HG03064 (cell line): Measurements from ENCODE around the gene GRM8.
"Not testable (repeated sequence)": the region's sequence is repeated elsewhere in the genome, so short reads cannot be mapped to it uniquely, and the experiment has no call there.

Experiments used
- ATAC-seq: cut with Tn5 transposase; IDR thresholded peaks from one replicate; pipeline ENCODE4 v1.9.1; 2021; ENCODE audit warnings: low read depth; ENCODE audit not compliant: unreplicated experiment

The GRM8 gene

GRCh38 chr7:126839624-126840023 lies 413.1 kb downstream of the GRM8 start:
- ATAC-seq = no peak

GRCh38 chr7:126838194-126838593 lies 414.5 kb downstream of the GRM8 start:
- no peak for ATAC-seq

GRCh38 chr7:126831241-126831640 lies 421.5 kb downstream of the GRM8 start:
- not testable (repeated sequence) for ATAC-seq

- ATAC-seq = no peak
Measured at GRCh38 chr7:126820925-126821324, 431.8 kb downstream of the GRM8 start.

- ATAC-seq = no peak
Measured at GRCh38 chr7:126819197-126819484, 433.6 kb downstream of the GRM8 start.

- no peak for ATAC-seq
Measured at GRCh38 chr7:126818393-126819196, 434.1 kb downstream of the GRM8 start.

- no peak for ATAC-seq
Measured at GRCh38 chr7:126809188-126809587, 443.6 kb downstream of the GRM8 start.

- no peak for ATAC-seq
Measured at GRCh38 chr7:126806614-126807013, 446.1 kb downstream of the GRM8 start.

- no peak for ATAC-seq
Measured at GRCh38 chr7:126805351-126805750, 447.4 kb downstream of the GRM8 start.

- peak; percentile 70 for ATAC-seq
Measured at GRCh38 chr7:126804604-126805003, 448.1 kb downstream of the GRM8 start.

- ATAC-seq = no peak
Measured at GRCh38 chr7:126803990-126804389, 448.8 kb downstream of the GRM8 start.

- peak; percentile 89 for ATAC-seq
Measured at GRCh38 chr7:126803060-126803665, 449.6 kb downstream of the GRM8 start.

GRCh38 chr7:126801733-126802132 lies 451.0 kb downstream of the GRM8 start:
- ATAC-seq = no peak

GRCh38 chr7:126799541-126799940 lies 453.2 kb downstream of the GRM8 start:
- no peak for ATAC-seq

- no peak for ATAC-seq
Measured at GRCh38 chr7:126792521-126792920, 460.2 kb downstream of the GRM8 start.

- ATAC-seq = no peak
Measured at GRCh38 chr7:126791306-126791705, 461.4 kb downstream of the GRM8 start.

- no peak for ATAC-seq
Measured at GRCh38 chr7:126790763-126791162, 462.0 kb downstream of the GRM8 start.

GRCh38 chr7:126783613-126784012 lies 469.1 kb downstream of the GRM8 start:
- ATAC-seq = no peak

- ATAC-seq = no peak
Measured at GRCh38 chr7:126780993-126781392, 471.7 kb downstream of the GRM8 start.

GRCh38 chr7:126778101-126778500 lies 474.6 kb downstream of the GRM8 start:
- ATAC-seq = no peak

GRCh38 chr7:126776498-126776897 lies 476.2 kb downstream of the GRM8 start:
- ATAC-seq = no peak

- no peak for ATAC-seq
Measured at GRCh38 chr7:126774077-126774476, 478.7 kb downstream of the GRM8 start.
